DMS79 (cell line): Measurements from ENCODE around the gene TMEM204.

ENCODE experiments used
- DNase-seq: peaks from one replicate; lab custom pipeline; 2025; lab: John Stamatoyannopoulos, UW

The TMEM204 gene

DNA sequence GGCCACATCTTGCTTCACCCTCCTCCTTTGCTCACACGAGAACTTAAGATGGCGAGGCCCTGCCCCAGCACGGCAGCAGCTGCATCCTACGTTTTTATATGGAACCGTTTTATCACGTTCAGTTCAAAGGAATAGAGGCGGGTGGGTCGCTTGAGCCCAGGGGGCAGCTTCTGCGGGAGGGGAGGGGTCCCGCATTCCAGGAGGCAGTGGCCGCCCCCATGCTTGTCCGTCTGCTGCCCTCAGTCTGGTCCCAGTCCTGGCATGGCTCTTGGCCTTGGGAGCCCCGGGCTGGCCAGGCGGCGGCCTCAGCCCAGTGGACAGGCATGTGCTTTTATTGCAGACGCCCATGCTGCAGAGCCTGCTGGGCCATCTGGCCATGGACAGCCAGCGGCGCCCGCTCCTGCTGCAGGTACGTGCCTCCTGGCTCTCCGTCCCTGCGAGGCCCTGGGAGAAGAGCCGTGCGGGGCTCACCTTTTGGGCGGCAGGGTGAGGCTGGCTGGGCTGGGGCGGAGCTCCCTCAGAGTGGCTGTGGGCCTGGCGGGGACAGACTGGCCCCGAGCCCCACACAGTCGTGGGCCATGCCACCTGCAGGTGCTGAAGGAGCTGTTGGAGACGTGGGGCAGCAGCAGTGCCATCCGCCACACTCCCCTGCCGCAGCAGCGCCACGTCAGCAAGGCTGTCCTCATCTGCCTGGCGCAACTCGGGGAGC lies 33.6 kb upstream of the TMEM204 start:
- no peak for DNase-seq

DNA sequence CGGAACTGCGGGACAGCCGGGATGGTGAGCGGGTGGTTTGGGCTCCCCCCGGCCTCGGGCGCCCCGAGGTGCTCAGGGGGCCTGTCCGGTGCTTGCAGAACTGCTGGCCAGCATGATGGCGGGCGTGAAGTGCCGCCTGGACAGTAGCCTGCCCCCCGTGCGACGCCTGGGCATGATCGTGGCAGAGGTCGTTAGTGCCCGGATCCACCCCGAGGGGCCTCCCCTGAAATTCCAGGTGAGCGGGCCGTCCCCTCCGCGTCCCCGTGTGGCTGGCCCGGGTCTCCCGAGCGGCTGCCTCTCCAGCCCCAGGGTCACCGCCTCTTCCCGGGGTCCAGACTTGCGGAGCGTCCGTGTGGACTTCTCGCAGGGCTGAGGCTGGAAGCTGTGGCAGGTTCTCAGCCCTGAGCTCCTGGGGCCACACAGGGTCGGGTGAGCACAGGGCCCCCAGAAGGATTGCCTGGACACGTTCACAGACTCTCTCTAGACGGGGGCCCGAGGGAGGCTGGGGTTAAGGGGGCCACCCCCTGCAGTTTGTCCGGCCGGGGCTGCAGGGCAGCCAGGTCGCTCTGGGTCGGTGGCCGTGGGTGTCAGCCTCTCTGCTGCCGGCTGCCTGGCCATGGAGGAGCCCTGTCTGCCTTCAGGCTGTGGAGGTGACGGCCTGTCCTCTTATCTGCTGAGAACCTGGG lies 32.9 kb upstream of the TMEM204 start:
- no peak for DNase-seq

DNA sequence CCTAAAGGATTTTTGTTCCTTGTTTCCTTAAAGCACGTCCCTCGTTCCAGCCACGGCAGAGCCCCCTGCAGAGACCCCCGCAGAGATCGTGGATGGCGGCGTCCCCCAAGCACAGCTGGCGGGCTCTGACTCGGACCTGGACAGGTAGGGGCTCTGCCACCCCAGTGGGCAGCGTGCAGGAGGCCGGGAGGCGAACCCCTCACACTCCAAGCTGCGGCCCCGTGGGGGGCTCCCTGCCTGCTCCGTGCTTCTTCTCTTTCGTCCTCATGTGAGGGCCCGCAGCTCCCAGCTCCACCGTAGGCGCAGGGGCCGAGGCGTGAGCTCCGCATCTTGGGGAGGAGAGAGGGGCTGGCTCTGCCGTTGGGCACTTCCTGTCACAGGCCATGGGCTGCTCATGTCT lies 31.8 kb upstream of the TMEM204 start:
- DNase-seq: no peak

GRCh38 chr16:1502092-1503004 lies 31.1 kb upstream of the TMEM204 start:
- no peak for DNase-seq

- no peak for DNase-seq
These were observed 30.1 kb upstream of the TMEM204 start for GRCh38 chr16:1503110-1503955.

- no peak for DNase-seq
These were observed 28.2 kb upstream of the TMEM204 start for GRCh38 chr16:1505073-1505844.

- DNase-seq: no peak
These were observed 27.6 kb upstream of the TMEM204 start for GRCh38 chr16:1505912-1506311.

GRCh38 chr16:1506494-1507213 lies 26.8 kb upstream of the TMEM204 start:
- no peak for DNase-seq

DNA sequence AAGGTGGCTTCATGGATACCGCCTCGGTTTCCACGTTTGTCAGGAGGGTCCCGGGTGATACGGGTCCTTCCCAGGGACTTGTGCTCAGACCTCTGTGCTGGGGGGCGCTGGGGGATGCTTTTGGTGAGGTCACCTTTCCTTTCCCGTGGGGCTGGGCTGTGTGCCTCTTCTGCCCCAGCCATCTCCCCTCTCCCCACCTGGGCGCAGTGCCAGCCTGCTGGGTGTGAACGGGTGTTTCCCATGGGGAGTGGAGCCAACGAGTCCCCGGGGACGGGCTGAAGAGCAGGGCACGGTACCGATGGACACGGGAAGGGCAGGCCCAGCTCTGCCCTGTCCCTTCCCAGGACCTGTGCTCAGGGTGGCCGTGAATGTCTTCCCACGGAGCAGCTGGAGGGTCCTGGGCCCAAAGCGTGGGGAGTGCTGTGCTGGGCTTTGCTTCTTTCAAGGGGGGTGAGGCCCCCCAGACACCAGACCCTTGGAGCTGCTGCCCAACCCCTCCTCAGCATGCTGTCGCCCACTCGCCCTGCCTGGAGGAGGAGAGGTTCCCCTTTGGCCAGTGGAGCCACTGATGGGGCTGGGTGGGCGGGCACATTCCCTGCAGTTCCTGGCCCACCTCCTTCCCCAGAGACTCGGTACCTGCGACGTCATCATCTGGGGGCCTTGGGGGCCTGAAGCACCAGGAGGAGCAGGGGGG lies 24.8 kb upstream of the TMEM204 start:
- DNase-seq: no peak

DNA sequence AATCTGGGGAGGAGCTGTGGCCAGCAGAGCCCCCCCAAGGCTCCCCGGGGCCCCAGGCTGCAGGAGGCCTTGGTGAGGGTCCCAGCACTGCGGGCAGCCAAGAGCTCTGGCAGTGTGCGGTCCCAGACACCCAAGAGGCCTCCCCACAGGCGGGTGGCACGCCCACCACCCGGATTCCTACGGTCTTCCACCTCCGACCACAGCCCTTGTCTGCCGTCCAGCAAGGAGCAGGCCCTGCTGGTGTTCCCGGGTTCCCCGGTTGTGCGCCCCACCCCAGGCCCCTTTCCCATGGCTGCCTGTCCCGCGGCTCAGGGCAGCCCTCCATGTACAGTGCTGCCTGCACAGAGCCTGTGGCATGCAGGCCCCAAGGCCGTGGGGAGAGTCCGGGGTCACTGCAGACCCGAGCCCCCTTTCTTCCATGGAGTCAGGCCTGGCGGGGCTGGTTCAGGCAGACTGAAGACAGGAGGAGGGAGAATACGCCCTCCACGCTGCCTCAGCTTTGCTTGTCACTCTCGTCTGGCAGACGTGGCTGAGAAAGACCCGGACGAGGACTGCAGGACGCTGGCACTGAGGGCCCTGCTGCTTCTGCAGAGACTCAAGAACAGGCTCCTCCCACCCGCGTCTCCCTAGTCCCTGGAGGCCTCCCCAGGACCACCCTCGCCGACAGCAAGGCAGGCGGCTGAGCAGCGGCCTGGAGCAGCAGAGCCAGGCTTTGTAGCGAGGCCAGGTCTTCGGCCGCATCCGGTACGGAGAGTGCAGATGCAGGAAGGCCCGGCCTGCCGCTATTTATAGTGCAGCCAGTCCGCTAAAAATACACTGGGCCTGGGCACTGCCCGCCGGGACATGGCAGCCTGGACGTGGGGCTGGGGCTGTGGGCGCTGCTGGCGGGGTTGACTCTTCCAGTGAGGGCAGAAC lies 23.9 kb upstream of the TMEM204 start:
- no peak for DNase-seq

- no peak for DNase-seq
These were observed 23.2 kb upstream of the TMEM204 start for GRCh38 chr16:1510272-1510671.

DNA sequence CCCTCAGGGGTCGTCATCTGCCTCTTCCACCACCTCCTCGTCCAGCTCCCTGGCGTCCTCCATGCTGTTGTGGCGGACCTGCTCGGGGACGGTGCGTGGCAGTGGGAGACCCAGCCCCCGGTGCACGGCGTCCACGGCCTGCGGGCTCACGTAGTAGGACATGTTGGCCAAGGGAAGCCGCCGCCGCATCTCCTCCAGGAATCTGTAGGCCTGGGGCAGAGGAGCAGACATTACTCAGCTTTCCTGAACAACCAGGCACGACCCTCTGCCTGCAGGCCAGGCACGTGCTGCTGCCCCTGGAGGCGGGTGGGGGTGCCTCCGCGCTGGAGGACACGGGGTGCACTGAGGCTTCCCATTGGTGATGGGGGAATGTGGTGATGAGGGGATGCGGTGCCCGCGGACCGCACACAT lies 22.5 kb upstream of the TMEM204 start:
- no peak for DNase-seq

- no peak for DNase-seq
These were observed 21.6 kb upstream of the TMEM204 start for GRCh38 chr16:1511662-1512569.

DNA sequence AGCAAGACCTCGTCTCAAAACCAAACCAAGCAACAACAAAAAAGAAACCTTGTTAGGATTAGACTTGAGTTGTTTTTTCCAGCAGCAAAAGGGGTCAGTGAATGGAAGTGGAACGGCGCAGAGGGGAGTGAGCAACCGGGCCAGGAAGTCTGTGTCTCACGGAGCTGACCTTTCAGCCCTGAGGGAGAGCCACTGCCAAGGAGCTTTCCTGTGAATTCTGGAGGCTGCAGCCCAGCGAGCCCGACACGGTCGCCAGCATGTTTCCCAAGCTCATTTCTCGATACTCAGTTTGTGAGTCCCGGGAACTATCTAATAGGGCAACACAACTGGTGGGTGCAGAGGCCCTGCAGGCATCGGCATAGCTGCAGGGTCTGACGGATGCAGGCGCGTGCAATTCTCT lies 20.7 kb upstream of the TMEM204 start:
- DNase-seq: no peak

- DNase-seq: no peak
These were observed 19.0 kb upstream of the TMEM204 start for GRCh38 chr16:1514507-1514906.

DNA sequence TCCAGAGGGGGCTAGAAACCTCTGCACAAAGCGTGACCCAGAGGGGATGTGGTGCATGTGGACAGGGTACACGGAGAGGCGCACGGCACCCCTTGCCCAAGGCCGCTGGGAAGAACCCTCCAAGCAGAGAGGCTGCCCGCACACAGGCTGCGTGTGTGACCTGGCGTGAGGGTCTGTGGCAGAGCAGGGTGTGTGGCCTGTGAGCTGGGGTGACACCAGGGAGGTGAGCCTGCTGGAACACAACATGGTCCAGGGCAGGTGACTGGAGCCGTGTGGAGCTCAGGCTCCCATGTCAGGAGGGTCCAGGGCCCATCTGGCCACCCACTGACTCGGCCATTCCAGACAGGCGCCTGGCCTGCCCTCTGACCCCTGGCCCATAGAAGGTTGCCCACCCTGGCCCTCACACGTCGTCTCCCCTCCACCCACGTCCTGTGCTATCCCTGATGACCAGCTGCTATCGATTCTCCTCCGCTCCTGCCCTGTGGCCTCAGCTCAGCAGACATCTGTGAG lies 14.8 kb upstream of the TMEM204 start:
- no peak for DNase-seq

DNA sequence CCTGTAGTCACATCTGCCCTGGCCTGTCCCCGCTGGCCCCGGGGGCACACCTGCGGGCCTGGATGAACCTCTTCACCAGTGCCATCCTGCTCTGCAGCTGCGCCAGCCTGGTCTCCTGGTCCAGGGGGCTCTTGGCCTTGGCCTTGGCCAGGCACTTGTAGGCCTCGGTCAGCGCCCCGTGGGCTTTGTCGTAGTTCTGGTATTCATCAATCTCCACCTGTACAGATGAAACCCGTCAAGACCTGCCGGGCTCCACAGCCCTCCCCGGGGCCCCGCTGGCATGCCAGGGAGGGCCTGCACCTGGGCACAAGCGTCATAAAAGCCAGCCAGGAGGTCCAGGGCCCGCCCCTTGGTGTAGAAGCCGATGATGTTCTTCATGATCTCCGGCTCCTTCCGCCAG lies 13.6 kb upstream of the TMEM204 start:
- no peak for DNase-seq
